Karpas-422 (cell line): ENCODE data around the gene CNTN4. TPM values are rescaled to one million over a fixed set of nuclear protein-coding genes. Genes with fewer than 3 reads are reported as not detected.

ENCODE experiments used
- DNase-seq: peaks from one replicate; pipeline ENCODE4 v3.0.0-alpha.2; 2015
- H2AFZ ChIP-seq: fragments of 200-600 bp; sonication (generic); 2 replicates; pipeline ENCODE4 v1.6.1; 2014; ENCODE audit warnings: antibody characterized with exemption, low read length, mixed read lengths
- H3K27ac ChIP-seq: fragments of 200-600 bp; sonication (generic); 2 replicates; pipeline ENCODE4 v1.5.1; 2014; ENCODE audit warnings: mild to moderate bottlenecking, low read length, moderate library complexity
- H3K27me3 ChIP-seq: fragments of 200-600 bp; sonication (generic); 2 replicates; pipeline ENCODE4 v1.6.1; 2014; ENCODE audit warnings: low read length, mixed read lengths
- H3K36me3 ChIP-seq: fragments of 200-600 bp; sonication (generic); 2 replicates; pipeline ENCODE4 v1.6.1; 2014; ENCODE audit warnings: low read length, mixed read lengths; ENCODE audit not compliant: insufficient read depth
- H3K4me1 ChIP-seq: fragments of 200-600 bp; sonication (generic); 2 replicates; pipeline ENCODE4 v1.6.1; 2014; ENCODE audit warnings: mild to moderate bottlenecking, low read length, mixed read lengths
- H3K4me2 ChIP-seq: fragments of 200-600 bp; sonication (generic); 2 replicates; pipeline ENCODE4 v1.6.1; 2014; ENCODE audit warnings: low read length, low read depth, mild to moderate bottlenecking; ENCODE audit not compliant: poor library complexity, severe bottlenecking
- H3K4me3 ChIP-seq: fragments of 200-600 bp; sonication (generic); 2 replicates; pipeline ENCODE4 v1.5.1; 2014; ENCODE audit warnings: mild to moderate bottlenecking, antibody characterized with exemption, low read length, mixed read lengths
- H3K79me2 ChIP-seq: fragments of 200-600 bp; sonication (generic); 2 replicates; pipeline ENCODE4 v1.6.1; 2014; ENCODE audit warnings: mild to moderate bottlenecking, low read length, mixed read lengths
- H3K9ac ChIP-seq: fragments of 200-600 bp; sonication (generic); 2 replicates; pipeline ENCODE4 v1.6.0; 2014; ENCODE audit warnings: low read length
- H3K9me2 ChIP-seq: fragments of 200-600 bp; sonication (generic), shearing (Covaris generic); replicated peaks from 2 replicates; pipeline ENCODE4 v1.6.0; 2014; ENCODE audit warnings: mild to moderate bottlenecking, low read length, moderate library complexity; ENCODE audit not compliant: insufficient read depth
- H3K9me3 ChIP-seq: fragments of 300-700, 200-600 bp; sonication (generic); 2 replicates; pipeline ENCODE4 v1.6.1; 2014; ENCODE audit warnings: low read length, mixed read lengths
- H4K20me1 ChIP-seq: fragments of 200-600 bp; sonication (generic); 2 replicates; pipeline ENCODE4 v1.6.1; 2014; ENCODE audit warnings: mild to moderate bottlenecking, antibody characterized with exemption, low read length, low read depth; ENCODE audit not compliant: insufficient read depth
- total RNA-seq: library from RNA; depleted of rRNA; stranded (reverse); fragments of >200 nt; shearing (Covaris generic); gene quantifications from 2 replicates; pipeline ENCODE4 v1.2.3, GENCODE V29; 2014; ENCODE audit warnings: low replicate concordance

The CNTN4 gene
- total RNA-seq, 1 experiment from 2014 or later = 0.19 TPM

GRCh38 chr3:2356298-2356950 lies 257.8 kb downstream of the CNTN4 start:
- Histone ChIP-seq H3K9me3 (no peaks in the 10 kb centered on the region), H3K9ac (no peak overlapping the region), H3K27me3 (0 out of 2 replicates have a peak, but pooled peaks cover 2% of the 10 kb centered on the region), H3K36me3 (no peaks in the 10 kb centered on the region), H3K9me2 (no peaks in the 10 kb centered on the region), H2AFZ (no peak overlapping the region), H4K20me1 (no peaks in the 10 kb centered on the region), H3K4me2 (no peak overlapping the region), H3K4me1 (no peaks in the 10 kb centered on the region), H3K27ac (no peak overlapping the region), H3K79me2 (no peaks in the 10 kb centered on the region), H3K4me3 (no peak overlapping the region)
- no peak for DNase-seq

GRCh38 chr3:2360815-2361214 lies 262.1 kb downstream of the CNTN4 start:
- Histone ChIP-seq H4K20me1 (no peaks in the 10 kb centered on the region), H3K36me3 (no peaks in the 10 kb centered on the region), H3K4me3 (no peak overlapping the region), H3K9me2 (no peaks in the 10 kb centered on the region), H3K9ac (no peak overlapping the region), H3K4me1 (no peaks in the 10 kb centered on the region), H3K27me3 (no peaks in the 10 kb centered on the region), H2AFZ (no peak overlapping the region), H3K27ac (no peak overlapping the region), H3K9me3 (no peaks in the 10 kb centered on the region), H3K4me2 (no peak overlapping the region), H3K79me2 (no peaks in the 10 kb centered on the region)
- no peak for DNase-seq

GRCh38 chr3:2362122-2362521 lies 263.5 kb downstream of the CNTN4 start:
- no peak for DNase-seq
- no peaks in the 10 kb centered on the region for H3K36me3 ChIP-seq
- no peaks in the 10 kb centered on the region for H3K9me3 ChIP-seq
- H4K20me1 ChIP-seq = no peaks in the 10 kb centered on the region
- H3K9me2 ChIP-seq = no peaks in the 10 kb centered on the region
- H2AFZ ChIP-seq = no peak overlapping the region
- no peaks in the 10 kb centered on the region for H3K27me3 ChIP-seq
- no peak overlapping the region for H3K27ac ChIP-seq
- no peaks in the 10 kb centered on the region for H3K4me1 ChIP-seq
- no peak overlapping the region for H3K9ac ChIP-seq
- no peak overlapping the region for H3K4me2 ChIP-seq
- H3K4me3 ChIP-seq = no peak overlapping the region
- H3K79me2 ChIP-seq = no peaks in the 10 kb centered on the region

GRCh38 chr3:2363854-2364253 lies 265.2 kb downstream of the CNTN4 start:
- Histone ChIP-seq H3K4me3 (no peak overlapping the region), H3K79me2 (no peaks in the 10 kb centered on the region), H3K4me1 (no peaks in the 10 kb centered on the region), H3K9ac (no peak overlapping the region), H4K20me1 (no peaks in the 10 kb centered on the region), H2AFZ (no peak overlapping the region), H3K9me3 (no peaks in the 10 kb centered on the region), H3K27me3 (no peaks in the 10 kb centered on the region), H3K27ac (no peak overlapping the region), H3K4me2 (no peak overlapping the region), H3K36me3 (no peaks in the 10 kb centered on the region), H3K9me2 (no peaks in the 10 kb centered on the region)
- no peak for DNase-seq

GRCh38 chr3:2370317-2370716 lies 271.7 kb downstream of the CNTN4 start:
- no peak overlapping the region for H3K9ac ChIP-seq

GRCh38 chr3:2372306-2372705 lies 273.6 kb downstream of the CNTN4 start:
- H3K4me3 ChIP-seq = no peak overlapping the region
- H4K20me1 ChIP-seq = no peaks in the 10 kb centered on the region
- H3K27ac ChIP-seq = no peak overlapping the region
- H2AFZ ChIP-seq = no peak overlapping the region
- H3K79me2 ChIP-seq = no peaks in the 10 kb centered on the region
- no peaks in the 10 kb centered on the region for H3K9me3 ChIP-seq
- DNase-seq = no peak
- no peaks in the 10 kb centered on the region for H3K9me2 ChIP-seq
- peaks cover 2% of the 10 kb centered on the region; the same call in 1 of the 2 replicates for H3K4me1 ChIP-seq
- H3K27me3 ChIP-seq = no peaks in the 10 kb centered on the region
- no peak overlapping the region for H3K9ac ChIP-seq
- no peaks in the 10 kb centered on the region for H3K36me3 ChIP-seq
- no peak overlapping the region for H3K4me2 ChIP-seq

More at GRCh38 chr3:2370317-2370716, 271.7 kb downstream of the CNTN4 start:
- Histone ChIP-seq H3K4me2 (no peak overlapping the region), H3K4me1 (no peaks in the 10 kb centered on the region), H3K27me3 (no peaks in the 10 kb centered on the region), H3K36me3 (no peaks in the 10 kb centered on the region), H3K4me3 (no peak overlapping the region), H3K27ac (no peak overlapping the region), H4K20me1 (no peaks in the 10 kb centered on the region), H3K9me3 (no peaks in the 10 kb centered on the region), H2AFZ (no peak overlapping the region), H3K79me2 (no peaks in the 10 kb centered on the region), H3K9me2 (no peaks in the 10 kb centered on the region)
- no peak for DNase-seq

- H3K9me3 ChIP-seq = no peaks in the 10 kb centered on the region
- no peaks in the 10 kb centered on the region for H3K9me2 ChIP-seq
- no peak overlapping the region for H3K4me2 ChIP-seq
- H2AFZ ChIP-seq = no peak overlapping the region
- peaks cover 6% of the 10 kb centered on the region; the same call in 1 of the 2 replicates for H3K4me1 ChIP-seq
- H3K79me2 ChIP-seq = no peaks in the 10 kb centered on the region
- H3K36me3 ChIP-seq = no peaks in the 10 kb centered on the region
- H3K27ac ChIP-seq = no peak overlapping the region
- no peak overlapping the region for H3K9ac ChIP-seq
- H4K20me1 ChIP-seq = no peaks in the 10 kb centered on the region
- no peak overlapping the region for H3K4me3 ChIP-seq
- DNase-seq = no peak
- H3K27me3 ChIP-seq = no peaks in the 10 kb centered on the region
Measured at GRCh38 chr3:2375376-2375775, 276.7 kb downstream of the CNTN4 start.

- H3K4me2 ChIP-seq = no peak overlapping the region
- no peak for DNase-seq
- no peaks in the 10 kb centered on the region for H3K27me3 ChIP-seq
- H3K36me3 ChIP-seq = no peaks in the 10 kb centered on the region
- no peak overlapping the region for H2AFZ ChIP-seq
- peaks cover 6% of the 10 kb centered on the region; the same call in 1 of the 2 replicates for H3K4me1 ChIP-seq
- H3K9me2 ChIP-seq = no peaks in the 10 kb centered on the region
- H3K9me3 ChIP-seq = no peaks in the 10 kb centered on the region
- H3K4me3 ChIP-seq = no peak overlapping the region
- H3K9ac ChIP-seq = no peak overlapping the region
- no peaks in the 10 kb centered on the region for H3K79me2 ChIP-seq
- H4K20me1 ChIP-seq = no peaks in the 10 kb centered on the region
- no peak overlapping the region for H3K27ac ChIP-seq
Measured at GRCh38 chr3:2377281-2377680, 278.6 kb downstream of the CNTN4 start.
